ENCODE results near the gene PTCSC3. TPM values are rescaled to one million over a fixed set of nuclear protein-coding genes. Genes with fewer than 3 reads are reported as not detected.
"Not testable (repeated sequence)": the region's sequence is repeated elsewhere in the genome, so short reads cannot be mapped to it uniquely, and the experiment has no call there.

Gene PTCSC3
- total RNA-seq, 2 experiments from 2014 or later, result not detected

DNA sequence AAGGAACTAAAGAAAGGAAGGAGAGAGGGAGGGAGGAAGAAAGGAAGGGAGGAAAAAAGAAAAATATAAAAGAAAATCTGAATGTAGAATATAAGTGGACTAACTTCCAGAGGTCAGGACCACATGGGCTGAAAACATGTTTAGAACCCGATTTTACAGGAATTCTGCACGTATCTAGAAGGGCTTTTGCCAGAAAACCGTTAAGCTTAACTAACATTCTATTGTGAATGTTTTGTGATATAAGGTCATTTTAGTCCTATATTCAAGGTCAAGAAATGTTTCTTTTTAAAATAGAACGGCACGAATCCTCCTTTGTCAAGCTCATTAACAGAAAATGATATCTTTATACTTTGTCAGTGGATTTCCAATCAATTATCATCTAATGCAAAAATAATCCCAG lies 13.1 kb downstream of the PTCSC3 start:
- no peaks in the 10 kb centered on the region for H3K4me1 Mint-ChIP-seq (ENCODE audit: low read depth)
- POLR2A ChIA-PET, result no interaction called here
- no peak overlapping the region for H3K27ac Mint-ChIP-seq
- CTCF ChIA-PET, result interaction anchor here (1.3 kb wide), 1 partner anchor 93 kb away, joined by 3 read pairs; no protein-coding TSS in a partner anchor
- H3K27me3 Mint-ChIP-seq (ENCODE audit: low read depth), result peaks cover 2% of the 10 kb centered on the region
- ATAC-seq (no peak), DNase-seq (no peak)
- no peak overlapping the region for H3K4me3 Mint-ChIP-seq
- H3K9me3 Mint-ChIP-seq (ENCODE audit: insufficient read depth), result no peaks in the 10 kb centered on the region
- H3K36me3 Mint-ChIP-seq (ENCODE audit: low read depth), result no peaks in the 10 kb centered on the region

DNA sequence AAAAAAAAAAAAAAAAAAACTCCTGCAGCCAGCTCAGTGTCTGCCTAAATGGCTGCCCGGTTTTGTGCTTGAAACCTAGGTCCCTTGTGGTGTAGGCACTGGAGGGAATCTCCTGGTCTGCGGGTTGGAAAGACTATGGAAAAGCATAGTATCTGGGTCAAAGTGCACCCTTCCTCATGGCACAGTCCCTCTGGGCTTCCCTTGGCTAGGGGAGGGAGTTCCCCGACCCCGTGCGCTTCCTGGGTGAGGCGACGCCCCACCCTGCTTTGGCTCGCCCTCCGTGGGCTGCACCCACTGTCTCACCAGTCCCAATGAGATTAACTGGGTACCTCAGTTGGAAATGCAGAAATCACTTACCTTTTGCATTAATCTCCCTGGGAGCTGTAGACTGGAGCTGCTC lies 14.3 kb downstream of the PTCSC3 start:
- no peak overlapping the region for H3K27ac Mint-ChIP-seq
- ATAC-seq (no peak), DNase-seq (no peak)
- H3K9me3 Mint-ChIP-seq (ENCODE audit: insufficient read depth), result no peaks in the 10 kb centered on the region
- ChIA-PET POLR2A (no interaction called here), CTCF (no interaction called here)
- H3K36me3 Mint-ChIP-seq (ENCODE audit: low read depth), result no peaks in the 10 kb centered on the region
- H3K4me3 Mint-ChIP-seq, result no peak overlapping the region
- H3K27me3 Mint-ChIP-seq (ENCODE audit: low read depth), result peaks cover 2% of the 10 kb centered on the region
- H3K4me1 Mint-ChIP-seq (ENCODE audit: low read depth), result no peaks in the 10 kb centered on the region

GRCh38 chr14:36161776-36162175 lies 14.7 kb downstream of the PTCSC3 start:
- no peaks in the 10 kb centered on the region for H3K9me3 Mint-ChIP-seq (ENCODE audit: insufficient read depth)
- H3K27me3 Mint-ChIP-seq (ENCODE audit: low read depth), result peaks cover 2% of the 10 kb centered on the region
- ChIA-PET CTCF (no interaction called here), POLR2A (no interaction called here)
- no peak overlapping the region for H3K4me3 Mint-ChIP-seq
- no peak for ATAC-seq
- no peaks in the 10 kb centered on the region for H3K36me3 Mint-ChIP-seq (ENCODE audit: low read depth)
- H3K4me1 Mint-ChIP-seq (ENCODE audit: low read depth), result no peaks in the 10 kb centered on the region
- H3K27ac Mint-ChIP-seq, result no peak overlapping the region
- no peak for DNase-seq

GRCh38 chr14:36151335-36151734 lies 25.2 kb downstream of the PTCSC3 start:
- H3K27ac Mint-ChIP-seq, result no peak overlapping the region
- H3K4me3 Mint-ChIP-seq, result no peak overlapping the region
- DNase-seq, result no peak
- POLR2A ChIA-PET, result no interaction called here
- CTCF ChIA-PET, result no interaction called here
- H3K27me3 Mint-ChIP-seq (ENCODE audit: low read depth), result no peaks in the 10 kb centered on the region
- no peak for ATAC-seq
- no peaks in the 10 kb centered on the region for H3K36me3 Mint-ChIP-seq (ENCODE audit: low read depth)
- peaks cover 6% of the 10 kb centered on the region for H3K9me3 Mint-ChIP-seq (ENCODE audit: insufficient read depth)
- no peaks in the 10 kb centered on the region for H3K4me1 Mint-ChIP-seq (ENCODE audit: low read depth)

DNA sequence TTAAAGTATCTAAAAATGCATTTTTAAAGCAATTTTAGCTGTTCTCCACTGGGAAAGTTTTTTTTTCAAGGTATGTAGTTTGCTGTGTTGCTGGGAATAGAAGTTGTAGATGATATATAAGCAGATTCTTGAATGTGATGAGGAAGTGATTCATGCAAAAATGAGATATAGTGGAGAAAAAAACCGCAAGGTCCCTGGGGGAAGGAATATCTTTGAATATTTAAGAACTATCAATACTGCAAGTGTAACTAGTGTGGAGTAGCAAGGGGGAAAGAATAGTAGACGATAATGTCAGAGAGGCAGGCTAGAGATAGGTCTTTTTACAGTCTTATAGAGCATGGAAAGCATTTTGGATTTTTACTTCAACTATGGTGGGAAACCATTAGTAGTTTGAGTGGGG lies 42.5 kb downstream of the PTCSC3 start:
- ATAC-seq, result no peak
- H3K36me3 Mint-ChIP-seq (ENCODE audit: low read depth), result no peaks in the 10 kb centered on the region
- POLR2A ChIA-PET, result no interaction called here

GRCh38 chr14:36132826-36133225 lies 43.7 kb downstream of the PTCSC3 start:
- POLR2A ChIA-PET, result no interaction called here
- no peaks in the 10 kb centered on the region for H3K27me3 Mint-ChIP-seq (ENCODE audit: low read depth)
- H3K9me3 Mint-ChIP-seq (ENCODE audit: insufficient read depth), result no peaks in the 10 kb centered on the region

More for the DNA sequence above, 42.5 kb downstream of the PTCSC3 start:
- no peak overlapping the region for H3K27ac Mint-ChIP-seq
- H3K27me3 Mint-ChIP-seq (ENCODE audit: low read depth), result no peaks in the 10 kb centered on the region
- CTCF ChIA-PET, result no interaction called here
- no peak overlapping the region for H3K4me3 Mint-ChIP-seq
- no peaks in the 10 kb centered on the region for H3K9me3 Mint-ChIP-seq (ENCODE audit: insufficient read depth)
- DNase-seq, result no peak
- H3K4me1 Mint-ChIP-seq (ENCODE audit: low read depth), result no peaks in the 10 kb centered on the region

GRCh38 chr14:36130186-36130585 lies 46.3 kb downstream of the PTCSC3 start:
- Mint-ChIP-seq H3K4me3 (no peak overlapping the region), H3K27me3 (ENCODE audit: low read depth) (no peaks in the 10 kb centered on the region), H3K9me3 (ENCODE audit: insufficient read depth) (no peaks in the 10 kb centered on the region), H3K36me3 (ENCODE audit: low read depth) (no peaks in the 10 kb centered on the region), H3K27ac (no peak overlapping the region), H3K4me1 (ENCODE audit: low read depth) (no peaks in the 10 kb centered on the region)
- ATAC-seq (no peak), DNase-seq (no peak)
- POLR2A ChIA-PET, result no interaction called here
- CTCF ChIA-PET, result no interaction called here

More at GRCh38 chr14:36132826-36133225, 43.7 kb downstream of the PTCSC3 start:
- Mint-ChIP-seq H3K27ac (no peak overlapping the region), H3K4me3 (no peak overlapping the region), H3K4me1 (ENCODE audit: low read depth) (no peaks in the 10 kb centered on the region), H3K36me3 (ENCODE audit: low read depth) (no peaks in the 10 kb centered on the region)
- DNase-seq (no peak), ATAC-seq (no peak)
- CTCF ChIA-PET, result no interaction called here

DNA sequence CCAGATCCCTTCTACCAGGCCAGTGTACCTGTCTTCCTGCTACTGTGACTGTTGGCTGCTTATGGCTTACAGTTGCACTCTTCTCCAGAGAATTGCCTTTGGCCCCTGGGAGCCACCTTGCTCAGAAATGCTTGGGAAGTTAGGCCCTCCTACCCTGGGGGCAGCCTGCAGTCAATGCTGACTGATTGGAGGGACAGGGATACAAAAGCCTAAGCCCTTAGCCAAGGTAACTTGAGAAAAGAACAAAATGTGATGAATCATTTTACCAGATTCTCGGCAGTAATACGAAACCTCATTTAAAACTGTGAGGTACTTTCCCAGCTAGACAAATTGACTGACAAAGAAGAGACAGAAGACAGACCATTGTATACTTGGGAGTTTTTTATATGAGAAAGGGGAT lies 47.3 kb downstream of the PTCSC3 start:
- no peak for ATAC-seq

DNA sequence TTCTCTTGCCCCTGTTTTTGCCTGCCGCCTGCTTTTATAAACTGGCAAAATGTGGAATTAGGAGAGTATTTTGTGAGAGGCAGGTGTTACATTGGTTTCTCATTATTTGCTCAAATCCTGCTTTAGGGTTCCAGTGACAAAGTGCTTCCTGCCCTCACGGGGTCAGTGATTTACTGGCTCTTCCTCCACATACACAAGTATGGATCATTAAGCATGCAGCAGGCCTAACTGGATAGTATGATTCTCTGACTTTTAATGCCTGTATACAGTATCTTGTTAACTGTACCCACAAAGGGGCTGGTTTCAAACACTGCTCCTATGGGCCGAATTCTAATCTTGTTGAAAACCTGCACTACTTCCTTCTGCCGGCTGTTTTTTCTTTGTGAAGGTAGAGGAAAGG lies 63.2 kb downstream of the PTCSC3 start:
- Mint-ChIP-seq H3K27me3 (ENCODE audit: low read depth) (peaks cover 2% of the 10 kb centered on the region), H3K4me1 (ENCODE audit: low read depth) (no peaks in the 10 kb centered on the region), H3K4me3 (no peak overlapping the region), H3K27ac (no peak overlapping the region), H3K9me3 (ENCODE audit: insufficient read depth) (no peaks in the 10 kb centered on the region), H3K36me3 (ENCODE audit: low read depth) (no peaks in the 10 kb centered on the region)
- ChIA-PET POLR2A (no interaction called here), CTCF (no interaction called here)
- DNase-seq, result no peak
- ATAC-seq, result no peak

More for the DNA sequence above, 47.3 kb downstream of the PTCSC3 start:
- CTCF ChIA-PET, result interaction anchor here (0.6 kb wide), 1 partner anchor 381 kb away, joined by 3 read pairs; no protein-coding TSS in a partner anchor
- no peaks in the 10 kb centered on the region for H3K4me1 Mint-ChIP-seq (ENCODE audit: low read depth)
- no peaks in the 10 kb centered on the region for H3K27me3 Mint-ChIP-seq (ENCODE audit: low read depth)
- H3K9me3 Mint-ChIP-seq (ENCODE audit: insufficient read depth), result no peaks in the 10 kb centered on the region
- POLR2A ChIA-PET, result no interaction called here
- H3K36me3 Mint-ChIP-seq (ENCODE audit: low read depth), result no peaks in the 10 kb centered on the region
- H3K27ac Mint-ChIP-seq, result no peak overlapping the region
- no peak overlapping the region for H3K4me3 Mint-ChIP-seq
- no peak for DNase-seq

GRCh38 chr14:36111822-36112583 lies 64.5 kb downstream of the PTCSC3 start:
- H3K4me3 Mint-ChIP-seq, result no peak overlapping the region
- ChIA-PET POLR2A (no interaction called here), CTCF (no interaction called here)
- H3K4me1 Mint-ChIP-seq (ENCODE audit: low read depth), result no peaks in the 10 kb centered on the region
- DNase-seq (no peak), ATAC-seq (no peak)
- peaks cover 2% of the 10 kb centered on the region for H3K27me3 Mint-ChIP-seq (ENCODE audit: low read depth)
- H3K36me3 Mint-ChIP-seq (ENCODE audit: low read depth), result no peaks in the 10 kb centered on the region
- H3K9me3 Mint-ChIP-seq (ENCODE audit: insufficient read depth), result no peaks in the 10 kb centered on the region
- no peak overlapping the region for H3K27ac Mint-ChIP-seq

DNA sequence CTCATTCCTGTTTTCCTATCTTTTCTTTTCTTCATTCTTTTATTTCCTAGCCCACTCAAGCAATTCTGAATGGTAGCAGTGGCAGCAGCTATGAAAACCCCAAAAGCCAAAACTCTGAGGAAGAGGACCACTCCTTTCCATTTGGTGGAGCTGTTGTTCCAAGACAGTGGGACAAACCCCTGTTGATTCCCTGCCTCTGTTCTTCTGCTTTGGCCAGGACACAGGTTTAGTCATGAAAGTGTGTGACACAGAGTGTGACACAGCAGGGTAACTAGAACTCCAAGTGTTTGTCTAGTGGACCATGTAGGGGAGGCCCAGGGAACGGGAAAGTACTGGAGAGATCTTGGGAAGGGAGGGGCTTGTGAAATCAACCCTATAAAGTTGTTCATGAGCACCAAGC lies 71.1 kb downstream of the PTCSC3 start:
- Mint-ChIP-seq H3K4me3 (no peak overlapping the region), H3K27me3 (ENCODE audit: low read depth) (peaks cover 13% of the 10 kb centered on the region), H3K27ac (no peak overlapping the region), H3K36me3 (ENCODE audit: low read depth) (no peaks in the 10 kb centered on the region), H3K4me1 (ENCODE audit: low read depth) (no peaks in the 10 kb centered on the region), H3K9me3 (ENCODE audit: insufficient read depth) (no peaks in the 10 kb centered on the region)
- DNase-seq (no peak), ATAC-seq (no peak)
- POLR2A ChIA-PET, result no interaction called here
- CTCF ChIA-PET, result no interaction called here

GRCh38 chr14:36104258-36104657 lies 72.3 kb downstream of the PTCSC3 start:
- H3K27ac Mint-ChIP-seq; ATAC-seq; POLR2A ChIA-PET; H3K4me1 Mint-ChIP-seq (ENCODE audit: low read depth); CTCF ChIA-PET; H3K9me3 Mint-ChIP-seq (ENCODE audit: insufficient read depth); DNase-seq; H3K4me3 Mint-ChIP-seq; H3K36me3 Mint-ChIP-seq (ENCODE audit: low read depth): not testable (repeated sequence)
- peaks cover 13% of the 10 kb centered on the region for H3K27me3 Mint-ChIP-seq (ENCODE audit: low read depth)

DNA sequence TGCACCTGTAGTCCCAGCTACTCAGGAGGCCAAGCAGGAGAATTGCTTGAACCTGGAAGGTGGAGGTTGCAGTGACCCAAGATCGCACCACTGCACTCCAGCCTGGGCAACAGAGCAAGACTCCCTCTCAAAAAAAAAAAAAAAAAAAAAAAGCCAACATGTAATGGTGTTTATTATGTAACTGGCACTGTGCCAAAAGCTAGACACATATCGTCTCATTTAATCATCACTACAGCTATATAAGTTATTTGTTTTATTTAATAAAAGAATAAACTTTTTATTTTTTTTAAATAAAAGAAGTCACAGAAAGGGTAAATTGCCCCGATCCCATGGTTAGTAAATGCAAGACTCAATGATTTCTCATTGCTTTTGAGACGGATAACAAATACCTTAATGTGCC lies 76.9 kb downstream of the PTCSC3 start:
- ChIA-PET CTCF (no interaction called here), POLR2A (no interaction called here)
- Mint-ChIP-seq H3K27ac (no peak overlapping the region), H3K27me3 (ENCODE audit: low read depth) (peaks cover 5% of the 10 kb centered on the region), H3K4me1 (ENCODE audit: low read depth) (no peaks in the 10 kb centered on the region), H3K36me3 (ENCODE audit: low read depth) (no peaks in the 10 kb centered on the region), H3K4me3 (no peak overlapping the region), H3K9me3 (ENCODE audit: insufficient read depth) (no peaks in the 10 kb centered on the region)
- ATAC-seq (no peak), DNase-seq (no peak)
